ENCODE data around the gene CEP72. TPM values are rescaled to one million over a fixed set of nuclear protein-coding genes. Genes with fewer than 3 reads are reported as not detected.
A peak's percentile ranks its signal among the peaks of the same experiment; 100 is the strongest.
"Not testable (repeated sequence)": the region's sequence is repeated elsewhere in the genome, so short reads cannot be mapped to it uniquely, and the experiment has no call there.

Gene CEP72
- total RNA-seq, 1 donor from 2014 or later = 7.7 TPM

DNA sequence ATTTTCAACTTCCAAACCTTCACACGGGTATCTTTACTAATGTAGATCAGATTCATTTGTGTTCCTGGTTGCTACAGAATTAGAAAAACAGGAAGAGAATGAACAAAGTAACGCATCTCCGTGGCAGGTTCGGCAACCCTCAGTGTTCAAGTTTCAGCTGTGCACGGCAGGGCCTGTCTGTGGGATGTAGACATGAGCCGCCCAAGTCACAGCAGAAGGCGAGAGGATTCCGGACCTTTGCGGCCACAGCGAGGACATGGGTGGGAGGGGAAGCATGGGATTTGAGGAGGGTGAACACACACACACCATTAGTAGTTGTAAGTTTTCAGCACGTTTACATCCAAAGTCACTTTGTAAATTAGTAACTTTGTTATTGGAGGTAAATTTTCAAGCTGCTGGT lies 31.7 kb upstream of the CEP72 start:
- no peak for DNase-seq

DNA sequence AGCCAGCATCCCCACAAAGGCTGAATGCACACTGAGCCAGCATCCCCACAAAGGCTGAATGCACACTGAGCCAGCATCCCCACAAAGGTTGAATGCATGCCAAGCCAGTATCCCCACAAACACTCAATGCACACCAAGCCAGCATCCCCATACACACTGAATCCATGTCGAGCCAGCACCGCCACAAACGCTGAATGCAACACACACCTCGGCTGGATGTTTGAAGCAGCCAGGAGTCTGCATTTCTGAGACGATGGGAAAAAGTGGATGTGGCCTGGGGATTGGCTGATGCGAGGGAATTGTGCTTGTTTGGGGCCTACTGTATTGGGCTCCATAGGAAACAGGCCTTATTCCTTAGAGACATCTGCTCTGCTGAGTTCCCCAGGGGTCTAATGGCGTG lies 30.9 kb upstream of the CEP72 start:
- no peak for DNase-seq

DNA sequence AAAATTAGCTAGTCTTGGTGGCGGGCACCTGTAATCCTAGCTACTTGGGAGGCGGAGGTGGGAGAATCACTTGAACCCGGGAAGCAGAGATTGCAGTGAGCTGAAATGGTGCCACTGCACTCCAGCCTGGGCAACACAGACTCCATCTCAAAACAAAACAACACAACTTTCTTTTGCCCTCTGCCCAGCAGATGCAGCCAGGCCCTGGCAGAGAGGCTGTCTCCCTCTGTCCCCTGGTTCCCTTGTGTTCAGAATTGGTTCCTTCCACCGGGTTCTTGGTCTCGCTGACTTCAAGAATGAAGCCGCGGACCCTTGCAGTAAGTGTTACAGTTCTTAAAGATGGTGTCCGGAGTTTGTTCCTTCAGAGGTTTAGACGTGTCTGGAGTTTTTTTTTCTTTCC lies 30.2 kb upstream of the CEP72 start:
- no peak for DNase-seq

DNA sequence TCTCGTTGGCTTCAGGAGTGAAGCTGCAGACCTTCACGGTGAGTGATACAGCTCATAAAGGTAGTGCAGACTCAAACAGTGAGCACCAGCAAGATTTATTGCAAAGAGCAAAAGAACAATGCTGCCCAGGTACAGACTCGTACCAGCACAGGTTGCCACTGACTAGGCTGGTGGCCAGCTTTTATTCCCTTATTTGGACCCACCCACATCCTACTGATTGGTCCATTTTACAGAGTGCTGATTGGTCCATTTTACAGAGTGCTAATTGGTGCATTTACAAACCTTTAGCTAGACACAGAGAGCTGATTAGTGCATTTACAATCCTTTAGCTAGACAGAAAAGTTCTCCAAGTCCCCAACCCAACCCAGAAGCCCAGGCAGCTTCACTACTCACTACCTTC lies 29.7 kb upstream of the CEP72 start:
- DNase-seq = not testable (repeated sequence)

GRCh38 chr5:582936-583635 lies 29.1 kb upstream of the CEP72 start:
- no peak for DNase-seq

DNA sequence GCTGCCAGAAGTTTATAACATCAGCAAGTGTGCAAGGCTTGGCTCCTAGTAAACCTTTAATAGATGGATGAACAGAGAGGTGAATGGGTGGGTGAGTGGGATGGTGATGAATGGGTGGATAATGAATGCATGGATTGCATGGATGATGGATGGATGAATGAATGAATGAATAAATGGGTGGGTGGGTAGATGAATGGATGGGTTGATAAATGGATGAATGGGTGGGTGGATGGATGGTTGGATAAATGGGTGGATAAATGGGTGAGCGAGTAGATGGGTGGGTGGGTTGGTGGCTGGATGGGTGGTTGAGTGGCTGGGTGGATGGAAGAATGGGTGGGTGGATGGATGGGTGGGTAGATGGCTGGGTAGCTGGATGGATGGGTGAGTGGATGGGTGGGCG lies 28.5 kb upstream of the CEP72 start:
- DNase-seq = no peak

- no peak for DNase-seq
These were observed 27.9 kb upstream of the CEP72 start for GRCh38 chr5:584216-584615.

- no peak for DNase-seq
These were observed 27.3 kb upstream of the CEP72 start for GRCh38 chr5:584846-585245.

GRCh38 chr5:585556-585955 lies 26.6 kb upstream of the CEP72 start:
- DNase-seq = no peak

DNA sequence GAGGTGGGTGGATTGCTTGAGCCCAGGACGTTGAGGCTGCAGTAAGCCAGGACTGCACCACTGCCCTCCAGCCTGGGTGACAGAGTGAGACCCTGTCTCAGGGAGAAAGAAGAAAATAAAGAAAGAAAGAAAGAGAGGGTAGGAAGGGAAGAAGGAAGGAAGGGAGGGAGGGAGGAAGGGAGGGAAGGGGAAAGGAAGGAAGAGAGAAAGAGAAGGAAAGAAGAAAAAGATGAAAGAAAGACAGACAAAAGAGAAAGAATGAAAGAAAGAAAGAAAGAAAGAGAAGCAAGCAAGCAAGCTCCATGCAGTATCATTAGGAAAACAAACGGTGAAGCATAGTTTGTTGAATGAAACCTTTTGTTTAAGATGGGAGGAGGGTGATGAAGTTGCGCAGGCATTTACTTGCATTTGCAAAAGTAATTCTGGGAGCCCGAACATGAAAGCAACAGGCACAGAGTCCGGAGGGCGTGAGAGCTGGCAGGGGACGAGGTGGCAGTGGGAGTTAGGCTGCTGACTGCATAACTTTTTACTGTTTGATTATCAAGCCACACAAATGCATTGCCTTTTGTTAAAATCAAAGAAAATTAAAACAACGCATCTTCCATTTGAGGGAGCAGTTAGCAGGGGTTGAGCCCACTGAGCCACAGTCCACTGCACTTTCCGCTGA lies 26.0 kb upstream of the CEP72 start:
- DNase-seq = no peak

GRCh38 chr5:586751-587285 lies 25.3 kb upstream of the CEP72 start:
- no peak for DNase-seq

DNA sequence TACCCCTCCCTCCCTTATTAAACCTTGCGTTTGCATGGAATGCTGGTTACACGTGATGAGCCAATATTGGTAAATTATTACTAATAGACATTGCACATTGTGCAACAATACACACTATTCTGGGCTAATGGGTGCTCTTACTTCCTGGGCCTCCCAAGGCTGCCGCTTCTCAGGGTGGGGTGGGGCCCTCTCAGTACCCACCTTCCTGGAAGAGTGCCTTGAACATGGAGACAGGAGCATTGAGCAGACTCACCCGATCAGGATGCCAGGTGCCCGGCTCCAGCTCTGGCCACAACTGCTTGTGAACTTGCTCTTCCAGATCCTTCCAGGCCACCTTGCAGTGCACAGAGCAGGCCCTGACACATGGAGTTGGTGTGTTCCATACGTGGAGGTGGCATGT lies 24.7 kb upstream of the CEP72 start:
- DNase-seq = no peak

DNA sequence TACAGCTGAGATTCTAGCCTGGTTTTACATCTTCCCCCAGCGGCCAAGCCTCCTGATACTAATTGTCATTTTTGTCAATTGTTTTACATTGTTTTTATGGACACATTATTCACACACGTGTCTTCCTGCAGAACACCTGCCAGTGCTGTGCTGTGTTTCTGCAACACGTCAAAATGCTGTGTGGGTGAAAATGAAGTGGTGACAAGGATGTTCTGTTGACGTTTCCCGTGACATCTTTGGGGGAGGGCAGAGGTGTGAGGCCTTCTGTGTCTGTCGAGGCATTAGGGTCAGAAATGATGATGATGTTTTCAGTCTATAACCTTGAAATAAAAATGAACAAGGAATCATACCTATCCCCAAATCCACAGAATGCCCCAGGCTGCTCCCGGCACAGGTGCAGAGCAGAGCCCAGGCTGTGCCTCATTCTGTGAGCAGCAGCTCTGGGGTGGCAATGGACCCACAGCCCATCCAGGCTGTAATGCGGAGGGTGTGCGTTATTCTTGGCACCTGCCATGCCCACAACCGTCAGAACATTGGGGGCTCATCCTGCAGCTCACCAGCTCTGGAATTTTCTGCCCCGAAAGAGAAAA lies 23.6 kb upstream of the CEP72 start:
- DNase-seq = no peak

GRCh38 chr5:589173-589572 lies 23.0 kb upstream of the CEP72 start:
- DNase-seq = no peak

DNA sequence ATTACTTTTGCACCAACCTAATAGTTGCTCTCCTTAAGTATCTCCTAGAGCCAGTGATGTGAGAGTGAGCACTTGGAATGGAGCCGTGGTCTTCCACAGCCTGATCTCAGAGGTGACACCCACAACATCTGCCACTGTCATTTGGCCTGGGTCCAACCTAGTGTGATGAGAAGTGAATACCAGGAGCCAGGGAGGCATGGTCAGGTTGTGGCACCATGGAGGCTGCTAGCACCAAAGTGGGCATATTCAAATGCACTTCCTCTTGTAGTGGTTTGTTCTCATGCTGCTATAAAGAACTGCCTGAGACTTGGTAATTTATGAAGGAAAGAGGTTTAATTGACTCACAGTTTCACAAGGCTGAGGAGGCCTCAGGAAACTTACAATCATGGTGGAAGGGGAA lies 22.6 kb upstream of the CEP72 start:
- no peak for DNase-seq

DNA sequence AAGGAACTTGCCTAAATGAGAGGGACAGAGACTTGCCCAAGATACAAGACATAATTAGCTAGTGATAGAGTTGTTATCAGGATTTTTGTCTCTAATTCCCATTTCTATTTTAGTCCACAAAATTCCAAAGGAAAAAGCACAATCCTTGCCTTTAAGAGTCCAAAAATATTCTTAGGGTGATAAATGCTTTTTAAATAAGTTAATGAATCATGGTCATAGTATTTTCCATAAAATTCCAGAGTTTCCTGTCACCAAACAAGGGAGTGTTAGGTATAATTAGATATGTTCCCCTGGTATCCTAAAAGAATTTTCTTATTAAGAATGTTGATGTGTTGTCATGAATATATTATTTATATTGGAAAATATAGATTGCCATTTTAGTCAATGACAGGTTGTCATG lies 21.8 kb upstream of the CEP72 start:
- no peak for DNase-seq

GRCh38 chr5:591746-592145 lies 20.4 kb upstream of the CEP72 start:
- no peak for DNase-seq

DNA sequence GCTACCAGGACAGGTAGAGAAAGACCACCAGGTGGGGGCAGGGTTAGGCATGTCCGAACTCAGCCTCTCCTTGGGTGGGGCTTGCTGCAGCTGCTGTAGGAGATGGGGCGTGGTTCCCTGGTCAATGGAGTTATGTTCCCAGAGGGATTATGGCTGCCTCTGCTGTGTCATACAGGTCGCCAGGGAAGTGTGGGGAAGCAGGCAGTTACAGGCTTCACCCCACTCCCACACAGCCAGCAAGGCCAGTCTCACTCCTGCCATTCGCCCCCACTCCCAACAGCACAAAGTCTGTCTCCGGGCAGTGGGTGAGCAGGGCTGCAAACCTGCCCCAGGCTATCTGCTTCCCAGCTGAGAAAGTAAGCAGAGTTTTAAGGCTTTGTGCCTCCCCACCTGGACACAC lies 20.0 kb upstream of the CEP72 start:
- peak; percentile 5 for DNase-seq

DNA sequence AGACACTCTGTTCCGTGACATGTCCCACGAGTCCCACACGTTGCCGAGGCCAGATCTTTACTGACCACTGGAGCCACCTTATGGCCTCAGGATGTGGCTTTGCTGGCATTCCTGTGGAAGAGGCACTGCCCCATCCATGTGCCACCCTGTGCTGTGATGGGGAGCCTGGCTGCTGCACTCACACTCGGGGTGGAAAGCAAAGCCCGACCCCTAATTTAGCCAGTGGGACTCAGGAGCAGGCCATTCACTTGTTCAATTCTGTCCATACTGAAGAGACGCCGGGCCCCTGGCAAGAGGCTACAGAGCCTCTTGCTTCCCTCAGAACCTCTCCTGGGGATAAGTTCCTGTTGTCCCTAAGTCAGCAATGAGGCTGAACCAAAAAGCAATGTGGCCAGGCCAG lies 18.6 kb upstream of the CEP72 start:
- no peak for DNase-seq

GRCh38 chr5:594226-594860 lies 17.8 kb upstream of the CEP72 start:
- no peak for DNase-seq

- no peak for DNase-seq
These were observed 16.8 kb upstream of the CEP72 start for GRCh38 chr5:595285-595875.

DNA sequence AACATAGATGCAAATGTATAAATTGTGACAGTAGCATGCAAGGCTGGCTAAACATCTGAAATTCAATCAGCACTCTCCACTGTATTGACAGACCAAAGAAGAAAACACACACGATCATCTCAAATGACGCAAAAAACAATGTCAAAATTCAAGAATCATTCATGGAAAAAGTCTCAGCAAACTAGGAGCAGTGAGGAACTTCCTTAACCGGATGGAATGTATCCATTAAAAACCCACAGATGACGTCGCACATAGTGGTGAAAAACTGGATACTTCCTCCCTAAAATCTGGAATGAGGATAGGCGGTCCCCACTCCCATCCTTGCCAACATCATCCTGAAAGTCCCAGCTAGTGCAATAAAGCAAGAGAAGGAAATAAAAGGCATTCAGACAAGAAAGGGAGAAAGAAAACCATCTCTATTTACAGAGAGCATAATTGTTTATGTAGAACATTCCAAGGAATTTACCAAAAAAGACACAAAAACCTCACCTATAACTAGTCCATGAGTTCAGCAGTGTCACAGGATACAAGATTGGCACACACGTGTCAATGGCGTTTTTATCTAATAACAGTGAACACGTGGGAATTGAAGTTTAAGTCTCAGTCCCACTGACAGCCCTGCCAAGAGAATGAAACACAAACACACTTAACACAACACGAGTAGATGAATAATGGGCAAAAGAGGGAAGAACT lies 14.1 kb upstream of the CEP72 start:
- no peak for DNase-seq

Data from tongue (tissue), 2 donors.